Stimulated activated CD8-positive, alpha-beta memory T cell treated with anti-CD3 and anti-CD28 coated beads, Interleukin-15, amount 100 ng/mL, for 48 hours (primary cell): Measurements from ENCODE around the gene STAMBPL1.

Experiments
- DNase-seq, 2 donors: peaks; one replicate each; pipeline ENCODE4 v3.0.0-alpha.2; 2020; ENCODE audit warnings: low read depth in 2 of 2

Gene STAMBPL1

GRCh38 chr10:88949912-88950837 lies 70.1 kb downstream of the STAMBPL1 start:
- DNase-seq: no peak

GRCh38 chr10:88952647-88953111 lies 72.6 kb downstream of the STAMBPL1 start, which contains the start of gene ACTA2:
Gene ACTA2 (minus strand): TSS chr10:88952773. CDS start chr10:88948930, 3,843 bp downstream.
- DNase-seq: no peak

- DNase-seq: no peak
Measured at GRCh38 chr10:88953662-88954061, 73.6 kb downstream of the STAMBPL1 start.

GRCh38 chr10:88954458-88955083 lies 74.5 kb downstream of the STAMBPL1 start:
- no peak for DNase-seq

- no peak for DNase-seq
Measured at GRCh38 chr10:88957381-88957780, 77.3 kb downstream of the STAMBPL1 start.

GRCh38 chr10:88958721-88959120 lies 78.7 kb downstream of the STAMBPL1 start:
- DNase-seq: no peak

- DNase-seq: no peak
Measured at GRCh38 chr10:88960802-88961201, 80.8 kb downstream of the STAMBPL1 start.

GRCh38 chr10:88961266-88961665 lies 81.2 kb downstream of the STAMBPL1 start:
- no peak for DNase-seq

- DNase-seq: no peak
Measured at GRCh38 chr10:88962336-88962735, 82.3 kb downstream of the STAMBPL1 start.

- no peak for DNase-seq
Measured at GRCh38 chr10:88963318-88963717, 83.3 kb downstream of the STAMBPL1 start.

- DNase-seq: no peak
Measured at GRCh38 chr10:88964360-88964759, 84.3 kb downstream of the STAMBPL1 start.

- no peak for DNase-seq
Measured at GRCh38 chr10:88964869-88965415, 84.9 kb downstream of the STAMBPL1 start.

GRCh38 chr10:88966797-88967196 lies 86.8 kb downstream of the STAMBPL1 start:
- no peak for DNase-seq

- DNase-seq: no peak
Measured at GRCh38 chr10:88968391-88968790, 88.3 kb downstream of the STAMBPL1 start.

GRCh38 chr10:88971221-88972061 lies 91.4 kb downstream of the STAMBPL1 start:
- no peak for DNase-seq
